HG02870 (cell line): ENCODE results near the gene POM121.
"Not testable (repeated sequence)": the region's sequence is repeated elsewhere in the genome, so short reads cannot be mapped to it uniquely, and the experiment has no call there.

Source experiments
- ATAC-seq: cut with Tn5 transposase; IDR thresholded peaks from one replicate; pipeline ENCODE4 v1.9.1; 2021; ENCODE audit warnings: mild to moderate bottlenecking, moderate library complexity; ENCODE audit not compliant: unreplicated experiment

POM121 gene

DNA sequence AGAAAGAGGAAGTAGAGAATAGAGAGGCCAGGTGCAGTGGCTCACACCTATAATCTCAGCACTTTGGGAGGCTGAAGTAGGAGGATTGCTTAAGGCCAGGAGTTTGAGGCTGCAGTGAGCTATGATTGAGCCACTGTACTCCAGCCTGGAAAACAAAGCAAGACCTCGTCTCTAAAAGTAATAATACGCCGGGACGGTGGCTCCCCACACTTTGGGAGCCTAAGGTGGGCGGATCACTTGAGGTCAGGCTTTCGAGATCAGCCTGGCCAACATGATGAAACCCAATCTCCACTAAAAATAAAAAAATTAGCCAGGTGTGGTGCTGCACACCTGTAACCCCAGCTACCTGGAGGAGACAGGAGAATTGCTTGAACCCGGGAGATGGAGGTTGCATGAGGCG, 70.6 kb downstream of the POM121 start:
- ATAC-seq: not testable (repeated sequence)

DNA sequence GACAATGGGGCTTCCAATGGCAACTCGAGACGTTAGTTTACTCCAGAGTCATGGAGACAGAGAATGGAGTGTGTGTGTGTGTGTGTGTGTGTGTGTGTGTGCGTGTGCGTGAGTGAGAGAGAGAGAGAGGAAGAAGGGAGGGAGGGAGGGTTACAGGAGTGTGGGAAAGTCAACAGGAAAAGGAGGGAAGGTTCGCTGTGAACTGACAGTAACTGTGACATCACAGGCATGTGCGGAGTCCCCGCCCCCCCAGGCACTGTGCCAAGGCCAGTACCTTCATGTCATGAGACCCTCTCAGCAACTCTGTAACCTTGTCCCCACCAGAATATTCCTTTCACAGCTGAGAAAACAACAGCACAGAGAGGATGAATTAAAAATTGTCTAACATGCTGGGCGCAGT, 72.6 kb downstream of the POM121 start:
- not testable (repeated sequence) for ATAC-seq

DNA sequence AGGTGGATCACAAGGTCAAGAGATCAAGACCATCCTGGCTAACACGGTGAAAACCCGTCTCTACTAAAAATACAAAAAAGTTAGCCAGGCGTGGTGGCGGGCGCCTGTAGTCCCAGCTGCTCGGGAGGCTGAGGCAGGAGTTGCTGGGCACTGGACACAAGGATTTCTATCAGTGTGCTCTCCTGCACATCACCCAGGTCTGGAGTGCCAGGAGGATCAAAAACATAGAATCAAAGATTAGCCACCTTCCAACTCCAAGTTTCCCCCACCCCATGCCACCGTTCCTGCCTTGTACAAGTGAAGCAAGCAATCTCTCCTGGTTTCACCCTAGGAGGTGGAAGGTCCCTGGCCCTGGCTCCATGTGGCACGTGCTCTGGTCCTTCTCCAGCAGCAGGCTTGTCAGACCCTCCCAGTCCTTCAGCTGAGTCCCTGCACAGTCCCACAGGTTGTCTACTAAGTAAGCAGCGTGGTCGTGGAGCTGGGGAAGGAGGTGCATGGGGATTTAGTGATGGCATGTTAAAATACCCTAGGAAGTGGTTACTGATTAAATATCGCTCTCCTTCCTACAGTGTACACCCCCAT, 73.1 kb downstream of the POM121 start:
- not testable (repeated sequence) for ATAC-seq
